GM12875 (cell line): ENCODE results near the gene L3MBTL2.

ENCODE experiments used
- H3K4me3 ChIP-seq: one replicate; pipeline ENCODE4 v1.5.1; 2011; ENCODE audit warnings: low read depth, low read length, control low read depth
- CTCF ChIP-seq: IDR thresholded peaks from 2 replicates; pipeline ENCODE4 v1.5.1; 2011; ENCODE audit warnings: low read depth, mild to moderate bottlenecking, control low read depth, inconsistent platforms, low read length, moderate library complexity, borderline replicate concordance; ENCODE audit not compliant: insufficient read depth

L3MBTL2 gene

GRCh38 chr22:41237036-41237706 is 32.1 kb downstream of the L3MBTL2 start:
- peak overlapping the region; percentile 37 for H3K4me3 ChIP-seq

GRCh38 chr22:41237707-41238569 is 32.8 kb downstream of the L3MBTL2 start:
- TF ChIP-seq CTCF: peak; percentile 92
- peak overlapping the region; percentile 37 for H3K4me3 ChIP-seq

More at GRCh38 chr22:41237036-41237706, 32.1 kb downstream of the L3MBTL2 start:
- no peak for TF ChIP-seq CTCF

GRCh38 chr22:41238570-41239442 is 33.7 kb downstream of the L3MBTL2 start:
- no peak for TF ChIP-seq CTCF
- H3K4me3 ChIP-seq: no peak overlapping the region

- no peak for TF ChIP-seq CTCF
- H3K4me3 ChIP-seq: no peak overlapping the region
Observed at GRCh38 chr22:41239443-41240128, 34.5 kb downstream of the L3MBTL2 start.

- no peak within 1 kb of the TSS for H3K4me3 ChIP-seq
- TF ChIP-seq CTCF: no peak
Observed at GRCh38 chr22:41240377-41241132, 35.4 kb downstream of the L3MBTL2 start, which contains the start of gene CHADL. Gene CHADL (minus strand): TSS chr22:41240931. CDS start chr22:41240881, 50 bp downstream.
